Measurements from ENCODE around the gene SENP3.
"Not testable (repeated sequence)": the region's sequence is repeated elsewhere in the genome, so short reads cannot be mapped to it uniquely, and the experiment has no call there.

SENP3 gene

GRCh38 chr17:7579001-7579833 lies 17.5 kb downstream of the SENP3 start, which contains the start of gene CD68:
TSS of gene CD68 (plus strand) at chr17:7579638. CDS start at chr17:7579678, 40 bp downstream.
- peak; percentile 79 for DNase-seq

- DNase-seq = no peak
These were observed 18.3 kb downstream of the SENP3 start for GRCh38 chr17:7579834-7580603.

GRCh38 chr17:7580604-7581575 lies 19.2 kb downstream of the SENP3 start:
- no peak for DNase-seq

GRCh38 chr17:7582396-7583252 lies 20.9 kb downstream of the SENP3 start:
- DNase-seq = no peak

- DNase-seq = peak; percentile 90
These were observed 21.8 kb downstream of the SENP3 start, which contains the start of gene MPDU1 for GRCh38 chr17:7583253-7584109. TSS of gene MPDU1 (plus strand) at chr17:7583852. CDS start at chr17:7583863, 11 bp downstream.

- DNase-seq = no peak
These were observed 25.1 kb downstream of the SENP3 start for GRCh38 chr17:7586673-7587419.

GRCh38 chr17:7587420-7588151 lies 25.9 kb downstream of the SENP3 start:
- DNase-seq = no peak

GRCh38 chr17:7588553-7589203 lies 27.0 kb downstream of the SENP3 start:
- no peak for DNase-seq

- no peak for DNase-seq
These were observed 27.6 kb downstream of the SENP3 start for GRCh38 chr17:7589204-7589868.

GRCh38 chr17:7589891-7590691 lies 28.4 kb downstream of the SENP3 start, which contains the start of gene SOX15:
TSS of gene SOX15 (minus strand) at chr17:7590094. CDS start at chr17:7589676, 418 bp downstream.
- DNase-seq = no peak

GRCh38 chr17:7590743-7591142 lies 29.0 kb downstream of the SENP3 start:
- DNase-seq = no peak

GRCh38 chr17:7591596-7591995 lies 29.9 kb downstream of the SENP3 start:
- no peak for DNase-seq

- no peak for DNase-seq
These were observed 30.8 kb downstream of the SENP3 start for GRCh38 chr17:7592422-7593021.

GRCh38 chr17:7593296-7593695 lies 31.6 kb downstream of the SENP3 start:
- DNase-seq = no peak

- DNase-seq = not testable (repeated sequence)
These were observed 35.8 kb downstream of the SENP3 start for GRCh38 chr17:7597561-7597960.

- no peak for DNase-seq
These were observed 44.6 kb downstream of the SENP3 start for GRCh38 chr17:7606280-7606679.

GRCh38 chr17:7610641-7611040 lies 48.9 kb downstream of the SENP3 start:
- DNase-seq = no peak

Data from DMS 273 treated with DMSO at 0.1 percent for 48 hours (cell line).